GM13976 (cell line): ENCODE measurements around the gene MYRIP.

Source experiments
- DNase-seq: peaks from one replicate; pipeline ENCODE4 v3.0.0; 2012; ENCODE audit warnings: low spot score
- CTCF ChIP-seq: IDR thresholded peaks from 2 replicates; pipeline ENCODE4 v1.5.1; 2012; ENCODE audit warnings: borderline replicate concordance, mild to moderate bottlenecking; ENCODE audit not compliant: insufficient read depth; ENCODE audit errors: extremely low read depth, missing control alignments, control extremely low read depth
- in situ Hi-C: fragments of 300-500 bp; cut with MboI; formaldehyde crosslinking; loops from one replicate; pipeline ENCODE4 v1.12.0; 2022; ENCODE audit warnings: low sequenced_read_pairs, mixed read lengths, inconsistent platforms; ENCODE audit not compliant: unreplicated experiment

The MYRIP gene

DNA sequence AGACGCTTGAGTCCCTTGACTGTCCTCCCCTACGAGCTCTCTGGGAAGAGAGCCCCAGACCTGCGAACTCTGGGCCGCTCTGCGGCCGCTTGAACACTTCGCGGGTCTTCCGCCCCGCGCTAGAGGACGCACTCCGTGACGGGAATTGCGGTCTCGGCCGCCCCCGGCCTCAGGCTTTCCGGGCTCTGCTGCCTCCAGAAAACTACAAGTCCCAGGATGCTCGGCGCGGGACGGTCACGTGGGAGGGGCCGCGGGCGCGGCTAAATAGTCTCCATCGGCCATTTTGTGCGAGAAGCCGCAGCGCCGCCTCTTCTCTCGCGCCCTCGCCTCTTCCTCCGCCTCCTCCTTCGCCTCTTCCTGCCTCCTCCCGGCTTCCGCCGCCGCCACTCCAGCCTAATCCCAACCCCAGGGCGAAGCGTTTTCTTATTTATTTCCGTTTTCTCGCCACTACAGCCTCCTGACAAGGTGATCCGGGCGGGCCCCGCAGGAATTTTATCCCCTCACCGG, 500.1 kb downstream of the MYRIP start, which contains the start of gene EIF1B:
Gene EIF1B (plus strand): TSS at position 290 of the 507 bp plus-strand sequence. CDS start 235 bp downstream, outside the sequence.
- in situ Hi-C loops, result no loop called here
- TF ChIP-seq CTCF, result peak; percentile 82
- DNase-seq, result peak; percentile 97
